Colonic mucosa (tissue), 4 donors: Measurements from ENCODE around the gene VEZT. TPM values are rescaled to one million over a fixed set of nuclear protein-coding genes. Genes with fewer than 3 reads are reported as not detected.

Experiments used
- DNase-seq: peaks from one replicate; pipeline ENCODE4 v3.0.0-alpha.2; 2020
- H3K27ac ChIP-seq: fragments of 200-600 bp; one replicate; pipeline ENCODE4 v1.8.0; 2021
- H3K27me3 ChIP-seq: fragments of 200-600 bp; one replicate; pipeline ENCODE4 v1.8.0; 2021
- H3K36me3 ChIP-seq: fragments of 200-600 bp; one replicate; pipeline ENCODE4 v1.8.0; 2021
- H3K4me1 ChIP-seq: fragments of 200-600 bp; one replicate; pipeline ENCODE4 v1.8.0; 2021; ENCODE audit warnings: mild to moderate bottlenecking
- H3K4me3 ChIP-seq: fragments of 200-600 bp; one replicate; pipeline ENCODE4 v1.8.0; 2021
- H3K9ac ChIP-seq, 2 donors: one replicate each; pipeline ENCODE4 v1.7.0; 2013; ENCODE audit warnings: control low read depth in 2 of 2, low read depth in 2 of 2, low read length in 2 of 2
- H3K9me3 ChIP-seq: fragments of 200-600 bp; one replicate; pipeline ENCODE4 v1.8.0; 2021
- intact Hi-C: fragments of 100-400 bp; cut with DNase I; formaldehyde crosslinking; loops from one replicate; pipeline ENCODE4 v1.14.1; 2022
- microRNA-seq: library from miRNA; unstranded; fragments of <30 nt; microRNA quantifications from one replicate; pipeline ENCODE4, GENCODE V29; 2019
- total RNA-seq, 2 donors: library from RNA; stranded (reverse); fragmentation: NEBNext Ultra II Directional in 1 of 2; extraction: Animal tissue kit (Norgen Biotek cat#: 25700) in 1 of 2; gene quantifications; one replicate each; pipeline ENCODE4 v1.2.1, GENCODE V29; 2021
- TF ChIP-seq, protein P1 (sequence below): fragments of 200-600 bp; IDR thresholded peaks from one replicate; pipeline ENCODE4 v1.8.0; 2022; ENCODE audit warnings: antibody characterized with exemption, mild to moderate bottlenecking
- donor health status: healthy.
- donor health status: DM: no; HTN: no; CAD: no.
- donor health status: DM: no; HTN: no; CAD: no.

The VEZT gene
- total RNA-seq, 2 donors from 2014 or later = 36.4 to 62.2 TPM

DNA sequence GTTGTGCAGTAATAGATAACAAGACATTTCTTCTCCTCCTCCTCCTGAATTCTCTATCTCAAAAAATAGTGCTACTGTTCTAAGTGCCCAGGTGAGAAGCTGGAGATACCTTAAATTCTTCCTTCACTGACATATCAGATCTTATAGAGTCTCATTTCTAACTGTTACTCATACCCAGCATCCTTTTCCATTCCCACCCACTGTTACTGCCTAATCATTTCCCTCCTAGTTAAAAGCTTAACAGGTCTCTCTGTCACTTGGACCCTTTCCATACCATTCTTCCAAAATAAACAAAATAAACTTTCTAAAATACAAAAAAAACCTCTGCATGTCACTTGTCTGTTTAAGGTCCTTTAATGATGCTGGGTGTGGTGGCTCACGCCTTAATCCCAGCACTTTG is 124.4 kb downstream of the VEZT start:
- H3K4me1 ChIP-seq = no peaks in the 10 kb centered on the region
- no peaks in the 10 kb centered on the region for H3K36me3 ChIP-seq
- no peak overlapping the region for H3K9ac ChIP-seq
- no peaks in the 10 kb centered on the region for H3K9me3 ChIP-seq
- no peaks in the 10 kb centered on the region for H3K27me3 ChIP-seq
- H3K4me3 ChIP-seq = no peak overlapping the region
- TF ChIP-seq, protein P1, sequence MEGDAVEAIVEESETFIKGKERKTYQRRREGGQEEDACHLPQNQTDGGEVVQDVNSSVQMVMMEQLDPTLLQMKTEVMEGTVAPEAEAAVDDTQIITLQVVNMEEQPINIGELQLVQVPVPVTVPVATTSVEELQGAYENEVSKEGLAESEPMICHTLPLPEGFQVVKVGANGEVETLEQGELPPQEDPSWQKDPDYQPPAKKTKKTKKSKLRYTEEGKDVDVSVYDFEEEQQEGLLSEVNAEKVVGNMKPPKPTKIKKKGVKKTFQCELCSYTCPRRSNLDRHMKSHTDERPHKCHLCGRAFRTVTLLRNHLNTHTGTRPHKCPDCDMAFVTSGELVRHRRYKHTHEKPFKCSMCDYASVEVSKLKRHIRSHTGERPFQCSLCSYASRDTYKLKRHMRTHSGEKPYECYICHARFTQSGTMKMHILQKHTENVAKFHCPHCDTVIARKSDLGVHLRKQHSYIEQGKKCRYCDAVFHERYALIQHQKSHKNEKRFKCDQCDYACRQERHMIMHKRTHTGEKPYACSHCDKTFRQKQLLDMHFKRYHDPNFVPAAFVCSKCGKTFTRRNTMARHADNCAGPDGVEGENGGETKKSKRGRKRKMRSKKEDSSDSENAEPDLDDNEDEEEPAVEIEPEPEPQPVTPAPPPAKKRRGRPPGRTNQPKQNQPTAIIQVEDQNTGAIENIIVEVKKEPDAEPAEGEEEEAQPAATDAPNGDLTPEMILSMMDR = no peak
- DNase-seq = no peak
- intact Hi-C loops = loop anchor here (10.0 kb wide), 1 partner anchor 193 kb away; no protein-coding TSS in a partner anchor
- no peak overlapping the region for H3K27ac ChIP-seq

DNA sequence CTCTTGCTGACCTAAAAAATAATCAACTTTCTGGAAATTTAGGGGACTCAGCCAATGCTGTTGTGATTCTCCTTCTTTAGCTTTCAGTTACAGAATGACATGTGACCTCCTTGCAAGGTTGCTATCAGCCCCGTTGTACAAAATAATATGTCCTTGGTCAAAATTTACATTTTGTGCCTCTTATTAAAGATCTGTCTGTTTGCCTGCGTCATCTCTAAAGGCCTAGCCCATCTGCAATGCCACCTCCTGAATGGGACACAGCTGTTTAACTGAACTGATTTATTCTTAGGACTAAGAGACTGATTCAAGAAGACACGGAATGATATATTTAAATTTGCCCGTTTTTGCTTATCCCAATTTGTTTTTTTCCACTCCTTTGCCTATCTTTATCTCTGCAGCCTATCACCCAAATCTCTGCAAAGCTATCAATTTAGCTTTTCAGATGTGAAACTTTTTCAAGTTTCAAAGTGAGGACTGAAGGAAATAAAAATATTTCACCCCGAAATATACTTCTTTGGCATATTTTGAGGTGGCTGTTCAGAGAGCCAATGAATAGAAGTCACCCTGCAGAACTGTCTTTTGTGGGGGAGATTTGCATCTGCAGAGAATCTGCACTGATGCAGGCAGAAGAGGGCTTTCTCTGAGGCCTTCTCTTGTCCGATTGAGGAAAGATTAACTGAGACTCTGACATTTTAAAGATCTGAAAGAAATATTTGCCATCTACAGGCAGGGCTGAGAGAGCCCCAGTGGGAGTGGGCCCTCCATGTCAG is 126.0 kb downstream of the VEZT start:
- DNase-seq = no peak
- H3K27me3 ChIP-seq = no peaks in the 10 kb centered on the region
- intact Hi-C loops = loop anchor here (10.0 kb wide), 1 partner anchor 191 kb away; no protein-coding TSS in a partner anchor
- H3K36me3 ChIP-seq = no peaks in the 10 kb centered on the region
- no peak overlapping the region for H3K4me3 ChIP-seq
- no peak overlapping the region for H3K27ac ChIP-seq
- no peak overlapping the region for H3K9ac ChIP-seq
- H3K4me1 ChIP-seq = no peaks in the 10 kb centered on the region
- H3K9me3 ChIP-seq = no peaks in the 10 kb centered on the region
- TF ChIP-seq, protein P1 = no peak

DNA sequence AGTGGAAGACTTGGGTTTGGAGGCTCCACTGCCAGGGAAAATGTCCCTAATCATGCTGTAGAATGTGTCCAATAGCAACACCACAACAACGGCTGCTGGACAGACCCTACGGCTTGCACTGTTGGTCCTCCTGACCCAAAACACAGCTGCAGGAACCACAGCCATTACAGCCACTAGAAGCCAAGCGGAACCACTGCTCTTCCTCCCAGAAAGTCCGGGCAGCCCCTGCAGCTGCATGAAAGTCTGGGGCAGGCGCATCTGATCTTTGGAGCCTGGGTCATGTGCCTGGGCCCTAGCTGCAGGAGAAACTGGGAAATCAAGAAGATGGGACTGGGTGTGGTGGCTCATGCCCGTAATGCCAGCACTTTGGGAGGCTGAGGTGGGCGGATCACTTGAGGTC is 131.7 kb downstream of the VEZT start:
- Histone ChIP-seq H3K27ac (no peak overlapping the region), H3K9ac (no peak overlapping the region)
- TF ChIP-seq, protein P1 = no peak

DNA sequence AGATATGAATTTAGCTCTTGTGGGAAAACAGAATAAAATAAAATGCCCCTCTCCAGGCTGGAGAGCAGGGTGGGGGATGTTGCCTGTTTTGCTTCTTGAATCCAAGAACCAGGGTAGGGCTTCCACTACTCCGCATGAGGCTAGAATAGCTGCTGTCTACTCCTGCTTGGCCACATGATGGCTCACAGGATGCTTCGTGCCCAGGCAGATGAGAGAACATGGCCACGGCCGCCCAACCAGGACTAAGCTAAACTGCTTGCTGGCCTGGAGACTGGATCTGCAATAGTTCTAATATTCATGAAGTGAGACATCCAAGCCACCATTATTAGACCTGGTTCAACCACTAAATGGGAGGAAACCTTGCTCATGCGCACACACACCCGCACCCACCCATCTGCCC is 134.1 kb downstream of the VEZT start:
- Histone ChIP-seq H3K27me3 (no peaks in the 10 kb centered on the region), H3K9me3 (no peaks in the 10 kb centered on the region), H3K4me1 (no peaks in the 10 kb centered on the region), H3K27ac (no peak overlapping the region), H3K9ac (no peak overlapping the region), H3K4me3 (no peak overlapping the region), H3K36me3 (no peaks in the 10 kb centered on the region)
- TF ChIP-seq, protein P1 = no peak
- no peak for DNase-seq
- intact Hi-C loops = no loop called here

More for the DNA sequence above, 131.7 kb downstream of the VEZT start:
- Histone ChIP-seq H3K4me1 (no peaks in the 10 kb centered on the region), H3K9me3 (no peaks in the 10 kb centered on the region), H3K27me3 (no peaks in the 10 kb centered on the region), H3K4me3 (no peak overlapping the region), H3K36me3 (no peaks in the 10 kb centered on the region)
- intact Hi-C loops = loop anchor here (10.0 kb wide), 1 partner anchor 186 kb away; no protein-coding TSS in a partner anchor
- DNase-seq = no peak

Small RNAs within 50 kb of the gene (microRNA-seq; reads per million reads assigned to microRNA genes)
- 206 reads per million, percentile 61 among the genes with 10 or more reads in this experiment for gene MIR331
- not detected for gene MIR3685

Other genes with a start within 250 kb of the VEZT start
- 100 to 1,000 TPM; 136 to 151 TPM for gene NDUFA12, start 214.1 kb upstream of the VEZT start, total RNA-seq
- 10 to 100 TPM; 25.7 to 30.0 TPM for gene NR2C1, start 144.2 kb upstream of the VEZT start, total RNA-seq
- gene FGD6, start 340 bp upstream of the VEZT start, total RNA-seq = 10 to 100 TPM in 1 of 2 donors, 1 to 10 TPM in 1; 9.8 to 21.8 TPM